Hindlimb muscle (tissue), 1 donor: Measurements from ENCODE around the gene PAK1. TPM values are rescaled to one million over a fixed set of nuclear protein-coding genes. Genes with fewer than 3 reads are reported as not detected.
"Not testable (repeated sequence)": the region's sequence is repeated elsewhere in the genome, so short reads cannot be mapped to it uniquely, and the experiment has no call there.

Experiments used
- DNase-seq: peaks from one replicate; pipeline ENCODE4 v3.0.0-alpha.2; 2013
- polyA plus RNA-seq: library from polyadenylated mRNA; unstranded; fragments of 120-200 nt; gene quantifications from one replicate; pipeline ENCODE4 v1.2.1, GENCODE V29; 2013; ENCODE audit not compliant: insufficient read length

PAK1 gene
- polyA plus RNA-seq, 1 donor, result 98.0 TPM

DNA sequence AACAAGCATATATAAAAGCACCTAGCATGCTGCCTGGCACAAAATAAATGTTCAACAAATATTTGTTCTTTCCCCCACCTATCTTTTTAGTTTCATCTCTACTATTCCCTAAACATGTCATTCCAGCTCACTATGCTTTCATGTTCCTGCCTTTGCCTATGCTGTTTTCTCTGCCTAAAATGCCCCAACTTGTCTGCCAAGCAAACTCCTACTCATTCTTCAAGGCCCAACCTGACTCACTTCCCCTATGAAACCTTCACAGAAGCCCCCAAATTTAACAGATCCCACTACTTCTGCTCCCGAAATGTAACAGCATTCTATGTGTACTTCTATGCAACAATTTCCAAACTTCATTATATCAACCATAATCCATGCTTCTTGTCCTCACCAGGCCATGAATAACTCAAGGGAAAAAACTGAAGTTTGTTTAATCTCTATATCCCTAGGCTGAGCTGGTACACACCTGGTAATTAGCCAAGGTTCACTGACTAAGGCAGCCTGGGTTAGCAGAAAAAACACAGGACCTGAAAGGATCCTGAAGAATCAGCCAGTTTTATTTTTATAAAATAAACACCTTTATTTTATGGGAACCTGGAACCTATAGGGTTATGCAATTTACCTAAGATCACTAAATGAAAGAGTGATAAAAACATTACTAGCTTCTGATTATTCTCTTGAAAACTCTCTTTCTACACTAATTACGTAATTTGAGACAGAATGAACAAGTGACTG, 72.2 kb downstream of the PAK1 start:
- DNase-seq, result no peak

GRCh38 chr11:77400775-77401449, 73.0 kb downstream of the PAK1 start:
- no peak for DNase-seq

GRCh38 chr11:77400271-77400670, 73.6 kb downstream of the PAK1 start:
- DNase-seq, result no peak

DNA sequence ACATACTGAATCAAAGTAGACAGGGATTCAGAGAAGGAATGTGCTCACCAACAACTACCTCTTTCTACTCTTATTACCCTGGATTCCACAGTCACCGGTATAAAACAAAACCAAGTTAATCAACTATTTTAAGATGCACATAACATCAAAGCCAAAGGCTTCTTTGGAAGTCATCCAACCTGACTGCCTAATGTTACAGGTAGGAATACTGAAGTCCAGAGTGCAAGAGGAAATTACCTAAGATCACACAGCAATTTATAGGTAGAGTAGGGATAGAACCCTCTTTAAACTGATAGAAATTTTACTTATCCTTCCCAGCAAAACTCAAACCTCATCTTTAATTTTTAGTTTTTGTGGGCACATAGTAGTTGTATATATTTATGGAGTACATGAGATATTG, 76.3 kb downstream of the PAK1 start:
- DNase-seq, result no peak

GRCh38 chr11:77396911-77397310, 77.0 kb downstream of the PAK1 start:
- no peak for DNase-seq

- DNase-seq, result no peak
Observed at GRCh38 chr11:77396305-77396704, 77.6 kb downstream of the PAK1 start.

DNA sequence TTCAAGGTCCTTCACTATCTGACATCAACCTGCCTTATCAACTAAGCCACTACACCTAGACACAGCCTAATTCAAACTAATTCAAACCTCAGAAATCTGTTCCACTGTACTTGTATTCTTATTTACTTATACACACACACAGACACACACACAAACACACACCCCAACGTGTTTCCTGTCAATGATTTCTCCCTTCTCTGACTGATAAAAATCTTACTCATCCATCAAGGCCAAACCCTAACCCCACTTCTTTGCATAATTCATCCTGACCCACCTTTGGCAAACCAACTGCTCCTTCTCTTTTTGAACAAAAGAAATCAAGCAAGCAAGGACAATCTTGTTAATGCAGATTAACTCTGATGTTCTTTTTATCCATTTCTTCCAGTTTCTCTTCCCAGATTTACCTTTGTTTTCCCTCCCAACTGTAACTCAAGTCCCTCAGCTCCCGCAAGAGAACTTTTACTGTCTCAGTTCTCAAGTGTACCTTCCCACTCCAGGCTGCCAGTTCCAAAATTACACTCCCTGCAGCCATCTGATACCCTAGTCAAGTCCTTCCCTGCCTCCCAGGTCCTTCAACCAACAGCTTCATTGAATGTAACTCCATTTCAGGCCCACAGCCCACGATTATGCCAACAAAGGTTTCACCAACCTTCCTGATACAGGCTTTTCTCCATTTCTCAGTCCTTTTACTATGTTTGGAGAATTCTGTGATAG, 78.3 kb downstream of the PAK1 start:
- no peak for DNase-seq

DNA sequence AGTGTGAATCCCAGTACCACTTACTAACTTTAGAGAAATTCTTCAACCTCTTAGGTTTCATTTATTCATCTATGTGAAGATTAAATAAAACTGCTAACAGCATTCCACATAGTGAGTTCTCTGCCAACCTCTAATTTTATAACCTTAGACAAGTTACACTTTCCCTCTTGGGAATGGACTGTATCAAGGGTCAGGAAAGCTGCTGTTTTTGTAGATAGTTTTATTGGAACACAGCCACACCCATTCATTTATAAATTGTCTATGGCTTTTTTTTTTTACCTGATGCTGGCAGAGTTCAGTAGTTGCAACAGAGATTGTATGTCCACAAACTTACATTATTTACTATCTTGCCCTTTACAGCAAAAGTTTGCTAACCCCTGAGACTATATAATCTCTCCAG, 81.1 kb downstream of the PAK1 start:
- no peak for DNase-seq

DNA sequence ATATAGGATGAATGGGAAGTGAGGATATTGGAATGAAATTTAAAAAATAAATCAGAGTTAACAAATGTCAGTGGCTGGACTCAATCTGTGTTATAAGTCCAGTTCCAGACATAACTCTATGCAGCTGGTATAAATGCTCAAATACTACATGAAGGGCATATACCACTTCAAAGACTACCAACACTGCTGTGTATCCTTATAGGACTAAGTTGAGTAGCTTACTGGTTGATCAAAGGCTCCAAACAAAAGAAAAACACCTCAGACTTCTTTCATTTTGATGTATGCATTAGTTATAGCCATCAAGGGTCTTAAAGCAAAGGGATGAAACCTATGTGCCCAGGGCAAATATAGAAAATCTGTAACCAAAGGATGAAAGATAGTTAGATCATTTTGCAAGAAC, 86.2 kb downstream of the PAK1 start:
- DNase-seq, result no peak

- DNase-seq, result peak; percentile 62
Observed at GRCh38 chr11:77386178-77386577, 87.7 kb downstream of the PAK1 start.

DNA sequence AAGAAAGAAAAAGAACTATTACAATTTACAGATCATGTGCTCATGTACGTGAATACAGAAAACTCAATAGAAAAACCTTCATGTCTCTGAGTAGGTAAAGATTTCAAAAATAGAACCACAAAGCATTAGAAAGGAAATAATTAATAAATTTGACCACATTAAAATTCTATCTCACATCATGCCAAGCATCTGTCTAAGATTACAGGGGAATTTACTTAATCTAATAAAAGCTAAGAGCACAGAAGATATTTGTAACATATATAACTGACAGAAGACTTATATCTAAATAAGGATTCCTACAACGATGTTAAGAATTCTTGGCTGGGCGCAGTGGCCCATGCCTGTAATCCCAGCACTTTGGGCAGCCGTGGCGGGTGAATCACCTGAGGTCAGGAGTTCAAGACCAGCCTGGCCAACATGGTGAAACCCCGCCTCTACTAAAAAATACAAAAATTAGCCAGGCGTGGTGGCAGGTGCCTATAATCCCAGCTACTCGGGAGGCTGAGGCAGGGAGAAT, 88.6 kb downstream of the PAK1 start:
- not testable (repeated sequence) for DNase-seq

DNA sequence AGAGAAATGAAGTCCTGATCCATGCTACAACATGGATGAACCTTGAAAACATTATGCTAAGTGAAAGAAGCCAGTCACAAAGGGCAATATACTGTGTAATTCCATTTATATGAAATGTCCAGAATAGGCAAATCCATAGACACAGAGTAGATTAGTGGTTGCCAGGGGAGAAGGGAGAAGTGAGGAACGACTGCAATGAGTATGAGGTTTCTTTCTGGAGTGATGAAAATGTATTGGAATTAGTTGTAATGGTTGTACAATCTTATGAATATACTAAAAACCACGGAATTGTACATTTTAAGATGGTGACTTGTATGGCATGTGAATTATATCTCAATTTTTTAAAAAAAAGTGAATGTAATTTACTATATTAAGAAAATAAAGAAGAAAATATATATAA, 89.3 kb downstream of the PAK1 start:
- no peak for DNase-seq

DNA sequence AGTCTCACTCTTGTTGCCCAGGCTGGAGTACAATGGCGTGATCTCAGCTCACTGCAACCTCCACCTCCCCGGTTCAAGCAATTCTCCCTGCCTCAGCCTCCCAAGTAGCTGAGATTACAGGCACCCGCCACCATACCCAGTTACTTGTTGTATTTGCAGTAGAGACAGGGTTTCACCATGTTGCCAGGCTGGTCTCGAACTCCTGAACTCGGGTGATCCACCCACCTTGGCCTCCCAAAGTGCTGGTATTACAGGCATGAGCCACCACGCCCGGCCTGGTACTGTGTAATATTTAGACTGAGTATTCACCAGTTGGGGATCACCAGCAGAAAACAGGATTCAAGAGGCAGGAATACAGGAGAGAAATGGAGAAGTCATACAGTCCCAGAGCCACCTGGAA, 90.5 kb downstream of the PAK1 start:
- DNase-seq, result not testable (repeated sequence)

- DNase-seq, result peak; percentile 43
Observed at GRCh38 chr11:77381729-77382665, 91.9 kb downstream of the PAK1 start.

DNA sequence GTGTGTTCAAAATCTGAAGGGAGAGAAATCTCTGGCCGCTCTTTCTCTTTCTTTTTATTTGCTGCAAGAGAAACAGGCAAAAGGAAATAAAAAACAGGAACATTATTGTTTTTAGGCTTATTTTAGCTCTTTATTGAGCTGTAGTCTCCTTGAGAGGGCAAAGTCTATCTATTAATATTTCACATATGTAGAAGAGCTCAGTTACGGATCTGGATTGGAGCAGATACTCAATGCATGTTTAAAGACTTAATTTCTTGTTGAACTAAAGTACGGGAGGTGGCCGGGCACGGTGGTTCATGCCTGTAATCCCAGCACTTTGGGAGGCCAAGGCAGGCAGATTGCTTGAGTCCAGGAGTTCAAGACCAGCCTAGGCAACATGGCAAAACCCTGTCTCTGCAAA, 94.0 kb downstream of the PAK1 start:
- no peak for DNase-seq

- DNase-seq, result no peak
Observed at GRCh38 chr11:77379253-77379652, 94.6 kb downstream of the PAK1 start.

GRCh38 chr11:77377734-77378133, 96.2 kb downstream of the PAK1 start:
- DNase-seq, result no peak

DNA sequence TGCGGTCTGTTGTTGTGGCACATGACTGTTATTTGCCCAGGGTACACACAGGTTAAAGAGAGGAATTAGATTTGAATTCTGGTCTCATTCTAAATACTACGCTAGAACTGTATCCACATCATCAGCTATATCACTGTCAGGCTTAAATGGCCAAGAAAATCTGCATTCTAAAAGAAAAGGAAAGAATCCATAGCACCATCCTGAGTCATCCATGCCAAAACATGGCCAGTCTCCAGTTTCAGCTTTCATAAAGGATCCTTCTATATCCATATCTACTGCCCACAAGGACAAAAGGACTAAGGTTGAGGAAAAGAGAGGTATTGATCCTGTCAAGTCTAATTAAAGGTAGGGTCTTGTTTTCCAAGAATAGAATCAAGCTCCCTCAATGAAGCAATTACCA, 98.8 kb downstream of the PAK1 start:
- no peak for DNase-seq

- DNase-seq, result no peak
Observed at GRCh38 chr11:77374611-77375031, 99.3 kb downstream of the PAK1 start.

DNA sequence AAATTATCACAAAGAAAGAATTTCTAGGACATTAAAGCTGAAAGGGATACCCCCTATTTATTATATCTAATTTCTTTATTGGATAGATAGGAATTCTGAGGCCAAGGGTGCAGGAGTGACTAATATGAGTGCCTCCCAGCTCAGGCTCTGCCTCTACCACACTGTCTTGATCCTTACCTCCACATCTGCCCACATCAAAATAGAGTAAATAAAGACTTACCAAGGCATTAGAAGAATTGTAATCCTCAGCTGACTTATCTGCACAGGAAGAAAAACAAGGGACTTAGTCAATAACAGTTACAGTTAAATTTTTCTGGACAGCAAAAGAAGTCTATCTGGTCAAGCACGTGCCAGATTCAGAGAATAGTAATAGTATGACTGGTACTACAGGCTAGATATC, 99.8 kb downstream of the PAK1 start:
- no peak for DNase-seq

- no peak for DNase-seq
Observed at GRCh38 chr11:77372726-77373125, 101.2 kb downstream of the PAK1 start.

DNA sequence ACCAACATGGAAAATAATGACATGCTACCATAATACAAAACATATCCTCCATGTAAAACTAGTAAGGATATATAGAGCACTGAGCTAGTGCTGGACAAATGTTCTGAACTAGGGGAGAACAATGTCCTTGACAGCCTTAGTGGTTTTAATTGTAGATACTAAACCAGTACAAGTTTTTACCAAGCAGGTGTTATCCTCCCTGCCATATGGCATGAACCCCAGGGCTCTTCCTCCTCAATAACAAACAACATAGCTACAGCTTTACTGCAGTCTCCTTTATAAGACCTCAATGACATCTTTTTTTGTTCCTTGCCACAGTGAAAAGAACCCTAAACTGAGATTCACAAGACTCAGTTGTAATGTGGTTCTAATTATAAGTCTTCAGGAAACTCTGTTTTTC, 102.2 kb downstream of the PAK1 start:
- no peak for DNase-seq
